ENCODE results near the gene SLC13A5.

Gene SLC13A5

DNA sequence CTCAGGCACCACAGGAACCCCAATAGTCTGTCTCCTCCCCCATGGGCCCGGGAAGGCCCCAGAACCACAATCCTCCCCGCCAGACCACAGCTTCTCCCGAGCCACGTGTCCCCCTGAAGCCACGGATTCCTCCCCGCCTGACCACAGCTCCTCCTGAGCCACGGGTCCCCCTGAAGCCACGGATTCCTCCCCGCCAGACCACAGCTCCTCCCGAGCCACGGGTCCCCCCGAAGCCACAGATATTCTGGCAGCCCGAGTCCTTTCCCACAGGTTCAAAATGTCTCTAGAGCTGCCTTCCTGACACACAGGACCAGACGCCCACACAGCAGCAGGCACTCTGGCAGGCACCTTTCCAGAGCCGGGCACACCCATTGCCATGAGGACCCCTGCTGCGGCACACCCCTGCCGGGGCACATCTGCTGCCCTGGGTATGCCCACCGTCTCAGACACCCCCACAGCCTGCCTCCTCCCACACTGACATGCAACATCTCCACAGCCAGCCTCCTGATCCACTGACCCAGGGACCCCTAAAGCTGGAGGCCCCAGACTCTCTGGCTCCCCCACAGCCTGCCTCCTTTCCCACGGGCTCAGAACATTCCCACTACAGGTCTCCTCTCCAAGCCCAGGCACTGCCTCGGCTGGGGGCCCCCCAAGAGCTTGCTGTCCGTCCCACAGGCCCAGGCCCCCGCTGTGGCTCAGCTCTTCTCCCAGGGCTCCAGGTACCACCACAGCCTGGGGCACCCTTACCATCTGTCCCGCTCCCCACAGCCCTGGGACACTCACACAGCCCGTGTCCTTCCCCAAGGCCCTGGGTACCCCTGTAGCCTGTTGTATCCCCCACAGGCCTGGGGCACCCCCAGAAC is 74.9 kb downstream of the SLC13A5 start:
- no peak for DNase-seq (ENCODE audit: low read depth in 2 of 2)

DNA sequence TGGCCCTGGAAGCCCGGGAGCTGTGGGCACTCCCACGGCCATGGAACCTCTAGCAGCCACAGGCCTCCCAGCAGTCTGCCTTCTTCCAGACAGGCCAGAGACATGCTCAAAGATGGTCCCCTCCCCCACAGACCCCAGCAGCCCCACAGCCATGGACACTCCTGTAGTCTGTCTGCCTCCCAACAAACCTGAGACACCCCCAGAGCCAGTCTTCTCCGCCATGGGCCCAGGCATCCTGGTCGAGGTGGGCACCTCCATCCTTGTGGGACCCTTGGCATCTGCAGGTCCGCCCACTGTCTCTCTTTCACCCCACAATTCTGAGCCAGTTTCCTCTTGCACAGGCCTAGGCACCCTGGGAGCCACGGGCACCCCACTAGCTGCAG is 75.7 kb downstream of the SLC13A5 start:
- no peak for DNase-seq (ENCODE audit: low read depth in 2 of 2)

- no peak for DNase-seq (ENCODE audit: low read depth in 2 of 2)
Measured at GRCh38 chr17:6636616-6637457, 76.3 kb downstream of the SLC13A5 start.

DNA sequence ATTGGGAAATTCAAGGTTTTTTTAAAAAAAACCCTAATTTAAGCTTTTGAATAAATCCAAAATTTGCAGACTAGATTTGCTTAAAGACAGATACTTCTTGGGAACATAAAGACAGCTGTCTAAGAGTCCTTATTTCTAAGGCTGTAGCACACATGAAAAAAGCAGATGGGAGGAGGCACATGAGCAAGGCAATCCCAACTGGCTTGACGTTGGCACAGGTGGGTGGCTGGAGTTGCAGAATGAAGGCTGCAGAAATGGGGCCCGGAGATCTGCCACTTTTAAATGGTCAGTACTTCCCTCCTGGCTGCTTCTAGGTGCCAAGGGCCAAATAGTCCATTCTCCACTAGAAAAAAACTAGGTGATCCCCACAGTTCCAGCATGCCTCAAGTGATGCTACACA is 77.1 kb downstream of the SLC13A5 start:
- no peak for DNase-seq (ENCODE audit: low read depth in 2 of 2)

Data from stimulated activated CD8-positive, alpha-beta memory T cell treated with anti-CD3 and anti-CD28 coated beads, Interleukin-7, amount 100 ng/mL, for 1 hour (primary cell).